ENCODE results near the gene PHKA1. TPM values are rescaled to one million over a fixed set of nuclear protein-coding genes. Genes with fewer than 3 reads are reported as not detected.
A peak's percentile ranks its signal among the peaks of the same experiment; 100 is the strongest.

The PHKA1 gene
- total RNA-seq, 1 experiment from 2014 or later = 5.1 TPM

GRCh38 chrX:72713130-72713529, 976 bp downstream of the PHKA1 start:
- no TSS peak for BruUV-seq (replicated peaks)
- Histone ChIP-seq H3K27me3 (replicated peaks; ENCODE audit: control insufficient read depth, insufficient read depth, low read length) (no peaks in the 10 kb centered on the region), H3K36me3 (ENCODE audit: control insufficient read depth, insufficient read depth, low read length) (no peaks in the 10 kb centered on the region), H3K4me3 (ENCODE audit: low read depth, low read length) (no peak overlapping the region), H3K9me3 (no peaks in the 10 kb centered on the region), H3K4me1 (no peaks in the 10 kb centered on the region)
- intact Hi-C loops (cut with micrococcal nuclease; ENCODE audit: unreplicated experiment) = no loop called here
- peak overlapping the region; percentile 80 for H3K4me3 Mint-ChIP-seq (ENCODE audit: unreplicated experiment)
- H3K4me1 Mint-ChIP-seq (ENCODE audit: low read depth, unreplicated experiment) = no peaks in the 10 kb centered on the region
- no peak for TF ChIP-seq CTCF (IDR thresholded peaks at IDR 0.05; ENCODE audit: insufficient read depth in 1 of 2, low read depth in 1 of 2, low read length in 1 of 2, severe bottlenecking in 1 of 2, unreplicated experiment in 1 of 2)
- DNase-seq = no peak
- H3K27me3 Mint-ChIP-seq (ENCODE audit: insufficient read depth, unreplicated experiment) = no peaks in the 10 kb centered on the region
- ChIA-PET POLR2A (no interaction called here), CTCF (no interaction called here)
- H3K27ac Mint-ChIP-seq (ENCODE audit: unreplicated experiment) = peak overlapping the region; percentile 64
- no peaks in the 10 kb centered on the region for H3K36me3 Mint-ChIP-seq (ENCODE audit: insufficient read depth, unreplicated experiment)
- H3K9me3 Mint-ChIP-seq (ENCODE audit: unreplicated experiment) = no peaks in the 10 kb centered on the region

- no peaks in the 10 kb centered on the region for H3K4me1 Mint-ChIP-seq (ENCODE audit: low read depth, unreplicated experiment)
- H3K4me3 Mint-ChIP-seq (ENCODE audit: unreplicated experiment) = no peak overlapping the region
- Histone ChIP-seq H3K36me3 (ENCODE audit: control insufficient read depth, insufficient read depth, low read length) (no peaks in the 10 kb centered on the region), H3K27me3 (replicated peaks; ENCODE audit: control insufficient read depth, insufficient read depth, low read length) (no peaks in the 10 kb centered on the region), H3K9me3 (no peaks in the 10 kb centered on the region), H3K4me3 (ENCODE audit: low read depth, low read length) (no peak overlapping the region), H3K4me1 (no peaks in the 10 kb centered on the region)
- TF ChIP-seq CTCF (IDR thresholded peaks at IDR 0.05; ENCODE audit: insufficient read depth in 1 of 2, low read depth in 1 of 2, low read length in 1 of 2, severe bottlenecking in 1 of 2, unreplicated experiment in 1 of 2) = no peak
- intact Hi-C loops (cut with micrococcal nuclease; ENCODE audit: unreplicated experiment) = no loop called here
- no peak overlapping the region for H3K27ac Mint-ChIP-seq (ENCODE audit: unreplicated experiment)
- no peaks in the 10 kb centered on the region for H3K36me3 Mint-ChIP-seq (ENCODE audit: insufficient read depth, unreplicated experiment)
- no peak for DNase-seq
- POLR2A ChIA-PET = no interaction called here
- no peaks in the 10 kb centered on the region for H3K9me3 Mint-ChIP-seq (ENCODE audit: unreplicated experiment)
- TSS peak; percentile 31 for BruUV-seq (replicated peaks)
- CTCF ChIA-PET = no interaction called here
- H3K27me3 Mint-ChIP-seq (ENCODE audit: insufficient read depth, unreplicated experiment) = no peaks in the 10 kb centered on the region
Observed at GRCh38 chrX:72712094-72712755, 1.9 kb downstream of the PHKA1 start.

DNA sequence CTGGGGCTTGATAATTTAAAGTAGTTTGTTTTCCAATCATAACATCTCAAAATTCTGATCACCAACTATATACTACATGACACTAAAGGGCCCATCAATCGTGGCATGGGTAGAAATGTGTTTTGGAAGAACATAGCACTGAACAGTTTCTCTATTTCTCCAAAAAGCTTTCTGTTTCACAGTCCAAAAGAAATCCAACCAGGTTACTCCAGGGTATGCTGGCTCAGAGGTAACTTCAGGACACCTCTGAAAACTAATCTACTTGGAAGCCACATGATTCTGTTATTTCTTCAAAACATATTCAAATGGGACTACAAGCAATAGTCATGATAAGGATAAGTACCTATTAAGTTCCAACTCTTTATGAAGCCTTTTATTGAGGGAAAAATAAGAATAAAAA, 8.3 kb downstream of the PHKA1 start:
- CTCF ChIA-PET = no interaction called here
- DNase-seq = no peak
- Histone ChIP-seq H3K4me1 (no peaks in the 10 kb centered on the region), H3K9me3 (no peaks in the 10 kb centered on the region), H3K4me3 (ENCODE audit: low read depth, low read length) (no peak overlapping the region), H3K27me3 (replicated peaks; ENCODE audit: control insufficient read depth, insufficient read depth, low read length) (no peaks in the 10 kb centered on the region), H3K36me3 (ENCODE audit: control insufficient read depth, insufficient read depth, low read length) (no peaks in the 10 kb centered on the region)
- H3K27ac Mint-ChIP-seq (ENCODE audit: unreplicated experiment) = no peak overlapping the region
- no TSS peak for BruUV-seq (replicated peaks)
- H3K27me3 Mint-ChIP-seq (ENCODE audit: insufficient read depth, unreplicated experiment) = no peaks in the 10 kb centered on the region
- POLR2A ChIA-PET = no interaction called here
- no peaks in the 10 kb centered on the region for H3K4me1 Mint-ChIP-seq (ENCODE audit: low read depth, unreplicated experiment)
- intact Hi-C loops (cut with micrococcal nuclease; ENCODE audit: unreplicated experiment) = no loop called here
- no peaks in the 10 kb centered on the region for H3K9me3 Mint-ChIP-seq (ENCODE audit: unreplicated experiment)
- no peaks in the 10 kb centered on the region for H3K36me3 Mint-ChIP-seq (ENCODE audit: insufficient read depth, unreplicated experiment)
- no peak for TF ChIP-seq CTCF (IDR thresholded peaks at IDR 0.05; ENCODE audit: insufficient read depth in 1 of 2, low read depth in 1 of 2, low read length in 1 of 2, severe bottlenecking in 1 of 2, unreplicated experiment in 1 of 2)
- no peak overlapping the region for H3K4me3 Mint-ChIP-seq (ENCODE audit: unreplicated experiment)

Measured in Caco-2 (cell line).